Neural crest cell (in vitro differentiated cells): ENCODE results near the gene CDKAL1. TPM values are rescaled to one million over a fixed set of nuclear protein-coding genes. Genes with fewer than 3 reads are reported as not detected.
"Not testable (repeated sequence)": the region's sequence is repeated elsewhere in the genome, so short reads cannot be mapped to it uniquely, and the experiment has no call there.

Experiments
- DNase-seq: peaks from one replicate; pipeline ENCODE4 v3.0.0; 2021; ENCODE audit warnings: low read depth, mixed read lengths, low spot score
- H3K27ac Mint-ChIP-seq: one replicate; pipeline ENCODE4 v1.8.0; 2021; ENCODE audit warnings: mild to moderate bottlenecking, mixed read lengths; ENCODE audit not compliant: unreplicated experiment
- H3K27me3 Mint-ChIP-seq: 2 replicates; pipeline ENCODE4 v1.8.0; 2021; ENCODE audit warnings: low read depth, mild to moderate bottlenecking, mixed read lengths
- H3K36me3 Mint-ChIP-seq: 2 replicates; pipeline ENCODE4 v1.8.0; 2021; ENCODE audit warnings: low read depth, mild to moderate bottlenecking, mixed read lengths
- H3K4me1 Mint-ChIP-seq: 2 replicates; pipeline ENCODE4 v1.8.0; 2021; ENCODE audit warnings: mixed read lengths
- H3K4me3 Mint-ChIP-seq: one replicate; pipeline ENCODE4 v1.8.0; 2021; ENCODE audit warnings: mild to moderate bottlenecking, mixed read lengths
- H3K9me3 Mint-ChIP-seq: 2 replicates; pipeline ENCODE4 v1.8.0; 2021; ENCODE audit warnings: mixed read lengths
- CTCF ChIP-seq: fragments of 200-600 bp; sonication (generic); conservative IDR thresholded peaks from 2 replicates; pipeline ENCODE4 v1.5.0; 2021; ENCODE audit warnings: antibody characterized with exemption, mild to moderate bottlenecking
- total RNA-seq: library from RNA; stranded (reverse); gene quantifications from 2 replicates; pipeline ENCODE4 v1.2.1, GENCODE V29; 2021

Gene CDKAL1
- total RNA-seq, 1 donor from 2014 or later = 25.4 TPM

GRCh38 chr6:20722455-20722854 is 188.2 kb downstream of the CDKAL1 start:
- no peak for DNase-seq
- Mint-ChIP-seq H3K36me3 (peaks cover 2% of the 10 kb centered on the region), H3K4me3 (no peak overlapping the region), H3K4me1 (no peaks in the 10 kb centered on the region), H3K9me3 (peaks cover 2% of the 10 kb centered on the region), H3K27me3 (no peaks in the 10 kb centered on the region), H3K27ac (no peak overlapping the region)
- TF ChIP-seq CTCF = no peak

GRCh38 chr6:20723236-20723635 is 189.0 kb downstream of the CDKAL1 start:
- DNase-seq = no peak
- H3K4me3 Mint-ChIP-seq = no peak overlapping the region
- peaks cover 2% of the 10 kb centered on the region for H3K9me3 Mint-ChIP-seq
- no peak overlapping the region for H3K27ac Mint-ChIP-seq
- peaks cover 2% of the 10 kb centered on the region for H3K36me3 Mint-ChIP-seq
- no peaks in the 10 kb centered on the region for H3K4me1 Mint-ChIP-seq
- no peaks in the 10 kb centered on the region for H3K27me3 Mint-ChIP-seq
- no peak for TF ChIP-seq CTCF

GRCh38 chr6:20724443-20725190 is 190.4 kb downstream of the CDKAL1 start:
- no peak for DNase-seq
- Mint-ChIP-seq H3K4me1 (no peaks in the 10 kb centered on the region), H3K27me3 (no peaks in the 10 kb centered on the region), H3K9me3 (peaks cover 2% of the 10 kb centered on the region), H3K36me3 (peaks cover 2% of the 10 kb centered on the region), H3K27ac (no peak overlapping the region), H3K4me3 (no peak overlapping the region)
- TF ChIP-seq CTCF = no peak

- H3K9me3 Mint-ChIP-seq, DNase-seq, H3K4me3 Mint-ChIP-seq, H3K27ac Mint-ChIP-seq, H3K27me3 Mint-ChIP-seq, H3K36me3 Mint-ChIP-seq, H3K4me1 Mint-ChIP-seq: not testable (repeated sequence)
These were observed 191.0 kb downstream of the CDKAL1 start for GRCh38 chr6:20725235-20725634.

GRCh38 chr6:20729086-20729485 is 194.8 kb downstream of the CDKAL1 start:
- Mint-ChIP-seq H3K27ac (no peak overlapping the region), H3K36me3 (peaks cover 4% of the 10 kb centered on the region), H3K9me3 (no peaks in the 10 kb centered on the region), H3K4me1 (no peaks in the 10 kb centered on the region), H3K27me3 (no peaks in the 10 kb centered on the region), H3K4me3 (no peak overlapping the region)
- no peak for TF ChIP-seq CTCF
- no peak for DNase-seq

- H3K27me3 Mint-ChIP-seq, H3K36me3 Mint-ChIP-seq, H3K9me3 Mint-ChIP-seq, H3K4me3 Mint-ChIP-seq, DNase-seq, H3K27ac Mint-ChIP-seq, H3K4me1 Mint-ChIP-seq: not testable (repeated sequence)
These were observed 198.1 kb downstream of the CDKAL1 start for GRCh38 chr6:20732362-20732761.
